ENCODE data around the gene KCNG2. TPM values are rescaled to one million over a fixed set of nuclear protein-coding genes. Genes with fewer than 3 reads are reported as not detected.

Gene KCNG2
- total RNA-seq, 4 donors from 2014 or later = 0.44 TPM; not detected in 3

DNA sequence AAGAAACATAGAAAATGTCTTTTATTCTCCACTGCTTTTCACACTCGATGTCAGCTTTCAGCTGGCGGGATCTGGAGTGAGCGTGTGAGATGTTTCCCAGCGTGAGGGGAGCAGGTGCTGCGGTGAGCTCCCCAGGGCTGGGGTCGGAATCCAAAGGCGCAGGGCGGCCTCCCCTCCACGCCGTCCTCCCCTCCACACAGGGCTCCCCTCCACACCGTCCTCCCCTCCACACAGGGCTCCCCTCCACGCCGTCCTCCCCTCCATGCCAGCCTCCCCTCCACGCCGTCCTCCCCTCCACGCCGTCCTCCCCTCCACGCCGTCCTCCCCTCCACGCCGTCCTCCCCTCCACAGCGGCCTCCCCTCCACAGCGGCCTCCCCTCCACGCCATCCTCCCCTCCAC is 26.9 kb upstream of the KCNG2 start:
- TF ChIP-seq, protein P1, sequence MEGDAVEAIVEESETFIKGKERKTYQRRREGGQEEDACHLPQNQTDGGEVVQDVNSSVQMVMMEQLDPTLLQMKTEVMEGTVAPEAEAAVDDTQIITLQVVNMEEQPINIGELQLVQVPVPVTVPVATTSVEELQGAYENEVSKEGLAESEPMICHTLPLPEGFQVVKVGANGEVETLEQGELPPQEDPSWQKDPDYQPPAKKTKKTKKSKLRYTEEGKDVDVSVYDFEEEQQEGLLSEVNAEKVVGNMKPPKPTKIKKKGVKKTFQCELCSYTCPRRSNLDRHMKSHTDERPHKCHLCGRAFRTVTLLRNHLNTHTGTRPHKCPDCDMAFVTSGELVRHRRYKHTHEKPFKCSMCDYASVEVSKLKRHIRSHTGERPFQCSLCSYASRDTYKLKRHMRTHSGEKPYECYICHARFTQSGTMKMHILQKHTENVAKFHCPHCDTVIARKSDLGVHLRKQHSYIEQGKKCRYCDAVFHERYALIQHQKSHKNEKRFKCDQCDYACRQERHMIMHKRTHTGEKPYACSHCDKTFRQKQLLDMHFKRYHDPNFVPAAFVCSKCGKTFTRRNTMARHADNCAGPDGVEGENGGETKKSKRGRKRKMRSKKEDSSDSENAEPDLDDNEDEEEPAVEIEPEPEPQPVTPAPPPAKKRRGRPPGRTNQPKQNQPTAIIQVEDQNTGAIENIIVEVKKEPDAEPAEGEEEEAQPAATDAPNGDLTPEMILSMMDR (IDR thresholded peaks at IDR 0.05; ENCODE audit: low read depth) = no peak

DNA sequence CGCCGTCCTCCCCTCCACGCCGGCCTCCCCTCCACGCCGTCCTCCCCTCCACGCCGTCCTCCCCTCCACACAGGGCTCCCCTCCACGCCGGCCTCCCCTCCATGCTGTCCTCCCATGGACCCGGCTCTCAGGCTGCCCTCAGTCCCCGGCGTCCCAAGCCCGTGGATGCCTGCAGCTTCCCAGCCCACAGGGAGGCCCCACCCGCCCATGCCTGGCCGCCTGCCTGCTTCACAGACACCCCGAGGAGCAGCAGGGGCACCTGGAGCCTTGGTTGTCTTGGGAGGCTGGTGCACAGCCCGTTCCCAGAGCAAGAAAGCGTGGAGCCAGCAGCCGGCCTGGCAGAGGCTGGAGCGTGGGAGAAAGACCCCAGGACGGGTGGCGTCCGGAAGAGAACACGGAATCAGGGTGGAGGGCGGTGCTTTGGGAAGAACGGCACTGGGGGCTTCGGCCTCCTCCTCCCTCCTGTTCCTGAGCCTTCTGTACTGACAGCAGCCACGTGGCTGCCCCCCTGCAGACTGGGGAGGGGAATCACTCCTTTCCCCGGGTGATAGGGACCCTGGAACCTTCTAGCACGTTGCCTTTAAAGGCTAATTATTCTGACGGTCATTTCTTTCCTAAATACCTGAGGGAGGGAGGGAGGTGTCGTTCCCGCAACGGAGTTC is 26.2 kb upstream of the KCNG2 start:
- TF ChIP-seq, protein P1 (IDR thresholded peaks at IDR 0.05; ENCODE audit: low read depth) = no peak

- TF ChIP-seq, protein P1 (IDR thresholded peaks at IDR 0.05; ENCODE audit: low read depth) = no peak
Measured at GRCh38 chr18:79772108-79772864, 25.5 kb upstream of the KCNG2 start.

- TF ChIP-seq, protein P1 (IDR thresholded peaks at IDR 0.05; ENCODE audit: low read depth) = no peak
Measured at GRCh38 chr18:79772865-79773696, 24.7 kb upstream of the KCNG2 start.

DNA sequence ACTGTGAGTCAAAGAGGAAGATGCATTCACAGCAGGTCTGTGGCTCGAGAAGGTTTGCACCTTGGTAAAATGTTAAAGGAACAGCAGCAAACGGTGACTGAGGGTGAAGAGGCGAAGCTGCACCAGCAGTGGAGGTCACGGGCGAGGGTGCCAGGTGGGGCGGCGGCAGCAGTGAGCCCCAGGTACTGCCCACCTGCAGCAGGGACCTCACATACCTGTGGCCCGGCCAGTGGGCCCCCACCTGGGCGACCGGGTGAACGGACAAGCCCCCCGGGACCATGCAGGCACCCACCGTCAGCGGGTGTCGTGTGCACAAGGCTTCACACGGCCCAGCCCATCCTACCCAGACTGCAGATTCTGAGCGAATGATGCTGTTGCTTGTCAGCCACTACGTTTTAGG is 23.6 kb upstream of the KCNG2 start:
- TF ChIP-seq, protein P1 (IDR thresholded peaks at IDR 0.05; ENCODE audit: low read depth) = no peak

DNA sequence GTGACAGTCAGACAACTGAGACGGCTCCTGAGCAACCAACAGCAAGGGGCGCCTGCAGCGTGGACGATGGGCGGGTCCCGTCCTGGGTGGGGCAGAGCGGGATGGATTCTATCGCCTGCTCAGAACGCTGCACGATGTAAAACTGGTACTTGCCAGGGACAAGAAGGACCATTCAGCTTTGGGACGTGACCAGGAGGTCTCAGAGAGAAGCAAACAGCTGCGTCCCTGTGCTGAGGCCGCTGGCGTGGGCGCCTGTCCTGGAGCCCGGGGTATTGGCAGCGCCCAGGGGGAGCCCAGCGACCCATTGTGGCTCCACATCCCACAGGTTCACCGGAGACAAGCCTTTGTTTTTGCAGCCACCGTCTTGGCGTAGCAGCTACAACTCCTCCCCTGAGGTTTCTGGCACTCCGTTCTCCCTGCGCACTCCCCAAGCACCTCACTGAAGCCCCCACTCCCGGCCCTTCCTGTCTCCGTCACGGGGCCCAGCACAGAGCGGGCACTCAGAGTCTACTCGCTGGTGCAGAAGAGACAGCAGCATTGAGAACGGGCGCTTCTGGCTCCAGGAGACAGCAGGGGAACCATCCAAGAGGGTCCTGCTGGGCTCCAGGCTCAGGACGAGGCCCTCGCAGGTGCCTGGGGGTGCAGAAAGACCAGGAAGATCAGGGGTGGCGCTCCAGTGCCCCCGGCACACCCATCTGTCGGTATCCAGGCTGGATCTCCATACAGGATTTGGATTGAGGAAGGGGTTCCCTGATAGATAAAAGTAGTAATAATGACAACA is 22.1 kb upstream of the KCNG2 start:
- TF ChIP-seq, protein P1 (IDR thresholded peaks at IDR 0.05; ENCODE audit: low read depth) = no peak
